Activated naive CD8-positive, alpha-beta T cell treated with anti-CD3 and anti-CD28 coated beads, Interleukin-2, amount 50 U/mL, for 16 hours (primary cell): Measurements from ENCODE around the gene OR5K4.
"Not testable (repeated sequence)": the region's sequence is repeated elsewhere in the genome, so short reads cannot be mapped to it uniquely, and the experiment has no call there.

Source experiments
- DNase-seq: peaks from one replicate; pipeline ENCODE4 v3.0.0-alpha.2; 2020; ENCODE audit warnings: low read depth, low spot score

The OR5K4 gene

GRCh38 chr3:98371186-98371585 lies 17.5 kb downstream of the OR5K4 start:
- DNase-seq, result no peak

GRCh38 chr3:98371853-98372252 lies 18.2 kb downstream of the OR5K4 start:
- DNase-seq, result no peak

GRCh38 chr3:98372445-98372844 lies 18.8 kb downstream of the OR5K4 start:
- DNase-seq, result no peak

- no peak for DNase-seq
These were observed 23.0 kb downstream of the OR5K4 start for GRCh38 chr3:98376631-98377030.

GRCh38 chr3:98388147-98388546 lies 34.5 kb downstream of the OR5K4 start:
- no peak for DNase-seq

GRCh38 chr3:98390366-98390765 lies 36.7 kb downstream of the OR5K4 start, which contains the start of gene OR5K3:
Gene OR5K3 (plus strand): TSS chr3:98390666. CDS start chr3:98390666, 0 bp downstream.
- DNase-seq, result no peak

- no peak for DNase-seq
These were observed 41.4 kb downstream of the OR5K4 start for GRCh38 chr3:98395101-98395500.

GRCh38 chr3:98396482-98396881 lies 42.8 kb downstream of the OR5K4 start:
- not testable (repeated sequence) for DNase-seq

- DNase-seq, result no peak
These were observed 44.9 kb downstream of the OR5K4 start for GRCh38 chr3:98398513-98398912.

GRCh38 chr3:98402507-98402906 lies 48.9 kb downstream of the OR5K4 start:
- no peak for DNase-seq

- no peak for DNase-seq
These were observed 50.4 kb downstream of the OR5K4 start for GRCh38 chr3:98404010-98404409.
